HG02759 (cell line): Measurements from ENCODE around the gene SNRNP25.
A peak's percentile ranks its signal among the peaks of the same experiment; 100 is the strongest.
"Not testable (repeated sequence)": the region's sequence is repeated elsewhere in the genome, so short reads cannot be mapped to it uniquely, and the experiment has no call there.

Experiments
- ATAC-seq: cut with Tn5 transposase; IDR thresholded peaks from one replicate; pipeline ENCODE4 v1.9.1; 2021; ENCODE audit warnings: mild to moderate bottlenecking, moderate library complexity; ENCODE audit not compliant: unreplicated experiment

SNRNP25 gene

DNA sequence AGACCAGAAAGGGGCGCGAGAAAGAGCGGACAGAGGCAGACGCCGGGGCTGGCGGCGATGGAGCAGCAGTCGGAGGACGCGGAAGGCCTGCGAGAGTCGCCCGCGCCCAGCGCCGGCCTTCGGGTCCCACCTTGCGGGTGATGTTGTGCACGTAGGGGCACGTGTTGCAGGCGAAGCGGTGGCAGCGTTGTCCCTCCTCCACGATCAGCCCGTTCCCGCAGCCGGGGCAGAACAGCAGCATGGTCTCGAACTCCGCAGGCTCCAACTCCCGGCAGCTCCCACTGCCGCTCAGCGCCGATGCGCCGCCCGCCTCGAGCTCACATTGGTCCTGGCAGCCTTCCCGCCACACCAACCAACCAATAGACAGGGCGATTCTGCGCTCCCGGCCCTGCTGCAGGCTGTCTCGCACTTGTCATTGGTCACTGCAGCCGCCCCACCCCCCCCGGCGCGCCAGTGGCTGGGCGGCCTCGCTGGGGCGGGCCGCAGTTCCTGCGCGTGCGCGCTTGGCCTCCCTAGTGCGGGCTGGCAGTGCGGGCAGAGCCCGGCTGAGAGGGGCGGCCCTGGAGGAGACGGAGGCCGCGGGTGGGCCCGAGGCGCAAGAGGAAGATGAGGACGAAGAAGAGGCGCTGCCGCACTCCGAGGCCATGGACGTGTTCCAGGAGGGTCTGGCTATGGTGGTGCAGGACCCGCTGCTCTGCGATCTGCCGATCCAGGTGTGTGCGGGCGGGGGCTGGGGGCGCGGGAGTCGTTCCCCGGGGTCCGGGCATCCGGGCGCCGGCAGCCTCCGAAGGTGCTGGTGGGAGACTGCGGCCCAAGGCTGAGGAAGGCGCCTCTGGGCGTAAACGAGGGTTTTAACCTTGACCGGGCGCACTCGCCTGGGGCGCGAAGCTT lies at the start of gene SNRNP25, which contains the start of gene POLR3K:
Gene SNRNP25 (plus strand): TSS at position 483 of the 891 bp plus-strand sequence. CDS start 189 bp downstream, at position 672.
Gene POLR3K (minus strand): TSS at position 263 of the 891 bp plus-strand sequence. CDS start 22 bp downstream, at position 241.
- peak; percentile 90 for ATAC-seq

DNA sequence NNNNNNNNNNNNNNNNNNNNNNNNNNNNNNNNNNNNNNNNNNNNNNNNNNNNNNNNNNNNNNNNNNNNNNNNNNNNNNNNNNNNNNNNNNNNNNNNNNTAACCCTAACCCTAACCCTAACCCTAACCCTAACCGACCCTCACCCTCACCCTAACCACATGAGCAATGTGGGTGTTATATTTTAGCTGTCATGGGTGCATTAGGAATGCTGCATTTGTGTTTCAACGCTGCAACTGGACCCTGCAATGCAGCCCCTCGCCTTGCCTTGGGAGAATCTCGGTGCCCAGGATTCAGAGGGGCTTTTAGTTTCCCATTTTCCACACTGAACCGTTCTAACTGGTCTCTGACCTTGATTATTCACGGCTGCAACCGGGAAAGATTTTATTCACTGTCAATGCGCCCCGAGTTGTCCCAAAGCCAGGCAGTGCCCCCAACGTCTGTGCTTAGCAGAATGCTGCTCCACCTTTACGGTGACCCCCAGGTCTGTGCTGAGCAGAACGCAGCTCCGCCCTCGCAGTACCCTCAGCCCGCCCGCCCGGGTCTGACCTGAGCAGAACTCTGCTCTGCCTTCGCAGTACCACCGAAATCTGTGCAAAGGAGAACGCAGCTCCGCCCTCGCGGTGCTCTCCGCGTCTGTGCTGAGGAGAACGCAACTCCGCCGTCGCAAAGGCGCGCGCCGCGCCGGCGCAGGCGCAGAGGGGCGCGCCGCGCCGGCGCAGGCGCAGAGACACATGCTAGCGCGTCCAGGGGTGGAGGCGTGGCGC lies 43.5 kb upstream of the SNRNP25 start:
- ATAC-seq = no peak

DNA sequence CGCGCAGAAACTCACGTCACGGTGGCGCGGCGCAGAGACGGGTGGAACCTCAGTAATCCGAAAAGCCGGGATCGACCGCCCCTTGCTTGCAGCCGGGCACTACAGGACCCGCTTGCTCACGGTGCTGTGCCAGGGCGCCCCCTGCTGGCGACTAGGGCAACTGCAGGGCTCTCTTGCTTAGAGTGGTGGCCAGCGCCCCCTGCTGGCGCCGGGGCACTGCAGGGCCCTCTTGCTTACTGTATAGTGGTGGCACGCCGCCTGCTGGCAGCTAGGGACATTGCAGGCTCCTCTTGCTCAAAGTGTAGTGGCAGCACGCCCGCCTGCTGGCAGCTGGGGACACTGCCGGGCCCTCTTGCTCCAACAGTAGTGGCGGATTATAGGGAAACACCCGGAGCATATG lies 42.9 kb upstream of the SNRNP25 start:
- ATAC-seq = not testable (repeated sequence)

GRCh38 chr16:17062-17765 lies 36.4 kb upstream of the SNRNP25 start:
- not testable (repeated sequence) for ATAC-seq

GRCh38 chr16:20886-21285 lies 32.7 kb upstream of the SNRNP25 start:
- ATAC-seq = not testable (repeated sequence)

DNA sequence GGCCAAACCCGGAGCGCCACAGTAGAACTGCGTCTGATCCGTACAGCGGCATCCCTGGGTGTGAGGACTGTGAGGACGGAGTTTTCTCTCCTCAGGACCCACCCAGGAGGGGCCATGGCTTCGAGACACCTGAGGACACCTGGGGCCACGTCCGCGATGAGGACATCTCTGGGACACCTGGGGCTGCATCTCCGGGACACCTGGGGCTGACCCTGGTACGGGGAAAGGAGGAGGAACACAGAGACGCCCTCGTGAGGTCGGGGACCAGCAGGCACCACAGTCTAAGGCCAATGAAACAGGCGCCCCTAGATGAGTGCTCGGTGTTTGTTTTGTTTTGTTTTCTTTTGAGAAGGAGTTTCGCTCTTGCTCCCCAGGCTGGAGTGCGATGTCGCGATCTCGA lies 29.5 kb upstream of the SNRNP25 start:
- not testable (repeated sequence) for ATAC-seq

DNA sequence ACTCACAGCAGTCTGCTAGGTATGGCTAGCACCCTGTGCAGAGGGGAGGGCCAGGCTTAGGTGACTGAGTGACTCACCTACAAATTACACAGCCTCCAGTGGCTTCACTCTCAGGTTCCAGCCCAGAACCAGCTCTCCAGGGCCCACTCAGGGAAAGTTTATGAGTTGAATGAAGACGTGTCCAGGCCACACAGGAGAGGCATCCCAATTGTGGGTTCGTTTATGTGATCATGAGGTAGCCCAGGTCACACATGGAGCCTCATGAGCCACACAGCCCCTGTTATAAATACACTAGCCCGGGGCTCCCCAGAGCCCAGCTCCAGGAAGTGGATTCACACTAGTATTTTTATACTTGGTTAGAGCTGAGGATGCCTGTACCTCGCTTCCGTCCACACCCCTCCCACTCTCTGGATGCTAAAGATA lies 27.7 kb upstream of the SNRNP25 start:
- ATAC-seq = peak; percentile 71

DNA sequence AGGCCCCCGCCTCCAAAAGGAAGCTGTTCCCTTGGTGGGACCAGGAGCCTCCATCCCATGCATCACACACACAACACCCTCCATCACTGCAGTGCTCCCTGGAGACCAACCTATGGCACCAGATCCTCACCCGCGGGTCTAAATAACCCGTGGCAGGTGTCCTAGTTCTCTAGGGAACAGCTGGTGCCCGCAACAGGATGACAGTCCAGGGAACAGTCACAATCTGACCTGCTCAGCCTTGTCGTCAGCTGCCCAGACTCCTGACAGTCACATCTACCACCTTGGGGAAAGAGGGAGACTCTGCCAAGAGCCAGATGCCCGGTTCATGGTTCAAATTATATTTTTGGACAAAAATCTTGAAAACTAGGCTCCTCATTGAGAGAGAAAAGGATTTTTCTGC lies 23.0 kb upstream of the SNRNP25 start:
- not testable (repeated sequence) for ATAC-seq

GRCh38 chr16:33154-33876 lies 20.3 kb upstream of the SNRNP25 start:
- ATAC-seq = not testable (repeated sequence)

GRCh38 chr16:33877-34647 lies 19.6 kb upstream of the SNRNP25 start:
- ATAC-seq = no peak

DNA sequence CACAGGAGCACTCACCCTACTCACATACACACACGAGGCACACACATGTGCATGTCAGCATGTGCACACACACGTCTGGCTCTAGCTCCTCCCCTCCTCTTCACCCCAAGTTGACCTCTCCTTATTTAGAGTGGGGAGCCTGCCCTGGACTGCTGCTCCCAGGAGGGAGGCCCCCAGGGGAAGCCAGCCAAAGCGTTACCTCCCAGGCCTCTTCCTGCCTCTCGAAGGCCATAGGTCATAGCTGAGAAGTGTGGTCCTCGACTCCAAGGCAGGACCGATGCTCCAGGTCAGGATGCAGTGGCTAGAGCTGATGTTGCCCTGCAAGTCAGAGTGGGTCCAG lies 19.0 kb upstream of the SNRNP25 start:
- no peak for ATAC-seq

GRCh38 chr16:35011-35677 lies 18.5 kb upstream of the SNRNP25 start:
- ATAC-seq = no peak

- no peak for ATAC-seq
Observed at GRCh38 chr16:35678-36305, 17.8 kb upstream of the SNRNP25 start.

- no peak for ATAC-seq
Observed at GRCh38 chr16:36336-36984, 17.2 kb upstream of the SNRNP25 start.

DNA sequence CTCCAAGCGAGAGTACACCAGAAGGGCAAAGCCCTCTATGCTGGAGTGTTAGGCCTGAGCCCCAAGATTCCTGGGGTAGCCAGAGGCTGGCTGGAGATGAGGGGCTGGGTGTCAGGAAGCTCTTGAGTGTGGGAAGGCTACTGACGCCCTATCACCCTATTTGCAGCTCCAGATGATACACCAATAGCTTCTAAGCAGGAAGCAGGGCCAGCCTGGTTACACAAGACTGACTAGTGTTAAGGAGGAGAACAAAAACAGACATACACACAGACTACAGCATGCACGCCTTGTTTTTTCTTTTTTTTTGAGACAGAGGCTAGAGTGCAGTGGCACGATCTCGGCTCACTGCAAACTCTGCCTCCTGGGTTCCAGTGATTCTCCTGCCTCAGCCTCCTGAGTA lies 16.1 kb upstream of the SNRNP25 start:
- ATAC-seq = no peak

DNA sequence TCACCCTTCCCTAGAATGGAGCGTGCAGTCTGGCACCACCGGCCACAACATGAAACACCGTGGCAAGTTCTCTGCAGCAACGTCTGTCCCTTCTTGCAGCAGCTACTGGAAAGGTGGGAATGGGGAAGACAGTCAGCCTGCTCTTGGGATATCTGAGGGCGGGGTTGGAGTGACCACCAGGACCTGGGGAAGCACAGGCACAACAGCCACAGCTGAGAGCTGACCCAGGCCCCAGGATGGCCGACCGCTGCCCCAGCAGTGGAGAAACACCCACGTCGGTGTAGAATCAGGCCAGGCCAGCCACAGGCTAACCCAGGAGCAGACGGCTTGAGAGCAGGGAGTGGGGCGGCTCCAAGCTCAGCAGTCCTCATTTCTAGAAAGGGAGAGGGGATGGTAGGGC lies 15.4 kb upstream of the SNRNP25 start:
- not testable (repeated sequence) for ATAC-seq

GRCh38 chr16:38941-39892 lies 14.4 kb upstream of the SNRNP25 start:
- ATAC-seq = peak; percentile 72
